Activated CD4-positive, alpha-beta T cell treated with anti-CD3 and anti-CD28 coated beads, Interleukin-2, amount 50 U/mL, for 24 hours (primary cell): ENCODE data around the gene LEFTY2.
"Not testable (repeated sequence)": the region's sequence is repeated elsewhere in the genome, so short reads cannot be mapped to it uniquely, and the experiment has no call there.

ENCODE experiments used
- DNase-seq, 2 donors: peaks; one replicate each; pipeline ENCODE4 v3.0.0-alpha.2; 2020; ENCODE audit warnings: low read depth in 1 of 2, low spot score in 1 of 2

Gene LEFTY2

DNA sequence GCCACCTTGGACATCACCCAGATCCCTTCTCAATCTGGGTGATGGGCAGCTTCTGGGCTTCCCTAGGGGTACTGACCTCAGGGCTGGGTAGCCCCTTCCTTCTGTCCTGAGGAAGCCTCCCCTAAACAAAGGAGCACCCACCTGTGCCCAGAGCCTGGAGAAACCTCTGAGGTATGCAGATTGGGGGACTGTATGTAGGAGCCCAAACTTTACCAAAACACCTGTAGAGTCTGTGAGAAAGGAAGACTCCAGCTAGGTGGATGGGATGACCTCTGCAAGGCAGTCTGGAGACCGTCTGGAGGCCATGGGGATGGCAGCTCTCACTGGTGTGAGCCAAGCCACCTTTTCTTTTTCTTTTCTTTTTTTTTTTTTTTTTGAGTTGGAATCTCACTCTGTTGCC is 13.7 kb upstream of the LEFTY2 start:
- DNase-seq, result no peak

- DNase-seq, result no peak
Observed at GRCh38 chr1:225953315-225953714, 12.3 kb upstream of the LEFTY2 start.

DNA sequence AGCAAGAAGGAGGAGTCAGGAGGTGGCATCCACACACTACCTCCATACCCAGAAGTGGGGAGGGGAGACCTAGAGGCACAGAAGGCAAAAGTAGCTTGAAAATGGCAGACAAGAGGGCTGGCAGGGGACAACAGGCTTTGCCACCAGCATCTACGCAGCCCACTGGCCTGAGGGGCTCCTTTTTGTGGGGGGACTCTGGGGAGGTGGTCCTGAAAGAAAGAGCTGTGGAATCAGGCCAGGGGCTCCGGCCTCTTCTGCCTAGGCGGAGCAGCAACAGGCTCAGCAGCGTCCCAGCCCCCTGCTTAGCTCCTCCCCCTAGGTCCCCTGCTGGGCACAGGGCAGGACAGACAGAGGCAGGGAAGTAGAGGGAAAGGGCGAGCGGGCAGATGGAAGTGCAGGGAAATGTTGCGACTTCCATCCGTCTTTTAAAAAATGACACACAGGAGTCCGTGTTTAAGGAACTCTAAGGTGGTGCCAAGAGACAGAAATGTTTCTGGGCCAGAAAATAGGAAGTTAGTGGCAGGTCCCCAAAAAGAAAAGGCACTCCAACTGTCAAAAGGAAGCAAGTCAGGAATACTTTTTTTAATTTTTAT is 10.0 kb upstream of the LEFTY2 start:
- no peak for DNase-seq

DNA sequence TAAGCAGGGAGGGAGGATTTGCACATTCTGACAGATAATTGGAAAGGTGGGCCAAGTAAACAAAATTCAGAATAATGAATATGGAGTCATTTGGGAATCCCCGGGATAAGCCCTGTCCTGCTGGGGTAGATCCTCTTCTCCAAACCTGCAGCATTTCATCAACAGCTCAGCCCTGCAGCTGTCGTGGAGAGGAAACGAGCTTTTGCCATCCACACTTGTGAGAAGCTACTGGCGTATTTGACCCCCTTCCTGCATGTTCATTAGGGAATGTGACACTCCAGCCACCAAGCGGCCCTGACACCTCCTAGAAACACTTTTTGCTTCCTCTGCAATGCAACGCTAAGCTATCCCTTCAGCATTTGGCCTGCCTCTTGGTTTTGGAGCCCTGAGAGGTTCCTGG is 8.0 kb upstream of the LEFTY2 start:
- no peak for DNase-seq

DNA sequence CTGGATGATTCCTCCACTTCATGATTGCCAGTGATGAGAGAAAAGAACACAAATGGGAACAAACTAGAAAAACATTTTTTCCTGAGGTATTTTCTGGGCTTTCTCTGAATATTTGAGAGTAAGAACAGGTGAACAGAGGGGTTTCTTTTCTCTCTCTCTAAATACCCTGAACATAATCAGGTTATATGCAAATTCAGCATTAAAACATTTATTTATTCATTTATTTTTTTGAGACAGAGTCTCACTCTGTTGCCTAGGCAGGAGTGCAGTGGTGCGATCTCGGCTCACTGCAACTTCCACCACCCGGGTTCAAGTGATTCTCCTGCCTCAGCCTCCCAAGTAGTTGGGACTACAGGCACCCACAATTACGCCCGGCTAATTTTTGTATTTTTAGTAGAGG is 5.8 kb upstream of the LEFTY2 start:
- DNase-seq, result no peak

- no peak for DNase-seq
Observed at GRCh38 chr1:225946082-225946620, 5.1 kb upstream of the LEFTY2 start.

DNA sequence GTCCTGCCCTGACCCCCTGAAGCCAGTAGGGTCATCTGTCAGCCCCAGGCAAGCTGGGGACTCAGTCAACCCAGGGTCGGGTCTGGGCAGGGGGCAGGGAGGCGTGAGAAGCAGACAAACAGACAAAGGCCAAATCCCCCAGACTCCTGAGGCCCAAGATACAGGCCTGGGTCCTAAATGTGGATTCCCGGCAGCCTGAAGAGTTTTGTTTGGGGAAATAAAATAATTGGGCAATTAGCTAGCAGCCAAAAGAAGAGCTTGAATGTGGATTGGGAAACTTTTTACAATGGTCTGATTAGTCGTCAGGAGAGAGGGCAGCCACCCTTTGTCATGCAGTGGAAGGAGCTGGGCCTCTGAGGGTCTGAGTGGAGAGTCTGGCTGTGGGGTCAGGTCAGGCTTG is 4.5 kb upstream of the LEFTY2 start:
- no peak for DNase-seq

DNA sequence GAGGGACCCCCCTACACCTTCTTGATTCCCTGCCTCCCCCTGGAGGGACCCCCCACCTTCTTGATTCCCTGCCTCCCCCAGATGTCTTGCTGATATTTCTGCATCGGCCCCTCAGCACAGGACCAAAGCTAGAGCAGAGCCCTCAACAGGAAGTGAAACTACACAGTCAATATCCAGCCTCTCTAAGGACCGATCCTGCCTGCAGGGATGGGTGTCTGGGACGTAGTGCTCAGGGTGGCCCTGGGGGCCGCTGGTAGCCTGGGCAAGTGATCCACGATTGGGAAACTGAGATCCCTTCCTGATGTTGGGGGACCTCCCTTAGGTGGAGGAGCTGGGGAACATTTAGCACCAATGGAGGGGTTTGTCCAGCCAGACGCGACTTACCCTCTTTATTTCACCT is 3.9 kb upstream of the LEFTY2 start:
- DNase-seq, result no peak

- no peak for DNase-seq
Observed at GRCh38 chr1:225944387-225944786, 3.4 kb upstream of the LEFTY2 start.

GRCh38 chr1:225943582-225943981 is 2.6 kb upstream of the LEFTY2 start:
- no peak for DNase-seq

- DNase-seq, result no peak
Observed at GRCh38 chr1:225942574-225942973, 1.6 kb upstream of the LEFTY2 start.

DNA sequence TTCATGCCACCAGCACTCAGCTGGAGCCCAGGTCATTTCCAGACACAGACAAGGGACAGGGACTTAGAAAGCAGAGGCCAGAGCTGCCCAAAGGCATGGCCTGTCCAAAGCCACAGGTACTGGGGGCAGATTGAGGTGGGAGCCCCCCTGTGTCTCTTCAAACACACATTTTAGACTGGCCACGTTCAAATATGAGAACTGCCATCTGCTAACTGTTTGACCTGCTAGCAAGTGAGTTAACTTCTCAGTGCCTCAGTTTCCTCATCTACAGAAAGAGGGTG is 862 bp upstream of the LEFTY2 start:
- DNase-seq, result no peak

DNA sequence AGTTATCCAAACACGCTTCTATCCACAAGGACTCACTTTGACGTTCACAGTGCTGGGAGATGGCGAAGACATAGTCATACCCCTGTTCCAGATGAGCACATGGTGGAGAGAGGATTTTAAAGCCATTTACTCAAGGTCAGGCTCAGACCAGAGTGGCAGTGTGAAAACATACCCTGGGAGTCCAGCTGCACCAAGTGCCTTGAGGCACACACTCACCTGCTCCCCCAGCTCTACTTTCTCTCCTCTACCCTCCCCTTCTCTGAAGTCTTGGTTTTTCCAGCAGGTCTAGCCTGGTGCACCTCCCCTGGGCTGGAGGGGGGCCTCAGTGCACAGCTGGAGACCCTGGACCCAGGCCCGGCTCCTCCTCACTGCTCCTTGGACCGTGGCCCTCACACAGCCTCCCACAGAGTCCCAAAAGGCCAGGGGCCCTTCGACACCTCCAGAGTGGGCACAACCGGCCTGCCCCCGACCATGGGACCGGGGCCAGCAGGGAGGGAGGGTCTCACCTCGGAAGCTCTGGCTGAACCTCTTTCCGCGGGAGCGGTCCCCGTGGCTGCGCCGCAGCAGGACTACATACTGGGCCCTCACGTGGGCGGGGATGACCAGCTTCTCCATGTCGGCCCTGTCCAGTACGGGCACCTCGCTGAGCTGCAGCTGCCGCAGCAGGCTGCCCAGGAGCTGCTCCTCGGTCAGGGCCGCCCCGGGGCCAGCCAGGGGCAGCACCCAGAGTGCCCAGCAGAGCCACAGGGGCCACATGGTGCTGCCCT is 452 bp downstream of the LEFTY2 start:
- no peak for DNase-seq

DNA sequence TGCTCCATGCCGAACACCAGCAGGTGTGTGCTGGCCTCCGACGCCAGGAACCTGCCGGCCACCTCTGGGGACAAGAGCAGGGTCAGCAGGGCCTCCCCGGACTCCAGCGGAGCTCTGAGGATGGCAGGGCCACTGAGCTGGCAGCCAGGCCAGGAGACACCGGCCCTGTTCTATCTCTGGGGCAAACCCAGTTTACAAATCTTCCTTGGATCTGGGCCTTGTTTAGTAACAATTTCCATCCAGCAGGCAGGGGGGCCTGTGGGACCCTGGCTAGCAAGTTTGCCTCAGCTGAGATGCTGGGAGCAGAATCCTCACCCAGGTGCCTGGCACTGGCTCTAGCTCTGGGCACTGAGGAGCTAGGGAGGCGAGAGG is 1.1 kb downstream of the LEFTY2 start:
- DNase-seq, result not testable (repeated sequence)

- not testable (repeated sequence) for DNase-seq
Observed at GRCh38 chr1:225939097-225939938, 1.7 kb downstream of the LEFTY2 start.

- no peak for DNase-seq
Observed at GRCh38 chr1:225937048-225937968, 3.7 kb downstream of the LEFTY2 start.

GRCh38 chr1:225936523-225936922 is 4.5 kb downstream of the LEFTY2 start:
- no peak for DNase-seq

GRCh38 chr1:225936086-225936485 is 4.9 kb downstream of the LEFTY2 start:
- not testable (repeated sequence) for DNase-seq

DNA sequence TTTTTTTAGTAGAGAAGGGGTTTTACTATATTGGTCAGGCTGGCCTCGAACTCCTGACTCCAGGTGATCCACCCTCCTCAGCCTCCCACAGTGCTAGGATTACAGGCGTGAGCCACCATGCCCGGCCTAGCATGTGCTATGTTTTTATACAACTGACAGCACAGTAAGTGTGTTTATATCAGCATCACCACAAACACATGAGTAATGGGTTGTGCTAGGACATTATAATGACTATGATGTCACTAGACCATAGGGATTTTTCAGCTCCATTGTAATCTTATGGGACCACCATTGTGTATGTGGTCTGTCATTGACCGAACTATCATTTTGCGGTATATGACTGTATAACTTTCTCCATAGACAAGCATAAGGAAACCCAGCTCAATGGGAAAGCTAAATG is 6.3 kb downstream of the LEFTY2 start:
- no peak for DNase-seq

DNA sequence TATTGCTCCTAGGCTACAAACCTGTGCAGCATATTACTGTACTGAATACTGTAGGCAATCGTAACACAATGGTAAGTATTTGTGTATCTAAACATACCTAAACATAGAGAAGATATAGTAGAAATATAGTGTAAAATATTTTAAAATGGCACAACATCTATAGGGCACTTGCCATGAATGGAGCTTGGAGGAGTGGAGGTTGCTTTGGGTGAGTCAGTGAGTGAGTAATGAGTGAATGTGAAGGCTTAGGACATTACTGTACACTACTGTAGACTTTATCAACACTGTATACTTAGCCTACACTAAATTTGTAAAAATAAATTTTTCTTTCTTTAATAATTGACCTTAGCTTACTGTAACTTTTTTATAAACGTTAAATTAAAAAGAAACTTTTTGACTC is 7.9 kb downstream of the LEFTY2 start:
- no peak for DNase-seq
